Measurements from ENCODE around the gene RHAG.

The RHAG gene

DNA sequence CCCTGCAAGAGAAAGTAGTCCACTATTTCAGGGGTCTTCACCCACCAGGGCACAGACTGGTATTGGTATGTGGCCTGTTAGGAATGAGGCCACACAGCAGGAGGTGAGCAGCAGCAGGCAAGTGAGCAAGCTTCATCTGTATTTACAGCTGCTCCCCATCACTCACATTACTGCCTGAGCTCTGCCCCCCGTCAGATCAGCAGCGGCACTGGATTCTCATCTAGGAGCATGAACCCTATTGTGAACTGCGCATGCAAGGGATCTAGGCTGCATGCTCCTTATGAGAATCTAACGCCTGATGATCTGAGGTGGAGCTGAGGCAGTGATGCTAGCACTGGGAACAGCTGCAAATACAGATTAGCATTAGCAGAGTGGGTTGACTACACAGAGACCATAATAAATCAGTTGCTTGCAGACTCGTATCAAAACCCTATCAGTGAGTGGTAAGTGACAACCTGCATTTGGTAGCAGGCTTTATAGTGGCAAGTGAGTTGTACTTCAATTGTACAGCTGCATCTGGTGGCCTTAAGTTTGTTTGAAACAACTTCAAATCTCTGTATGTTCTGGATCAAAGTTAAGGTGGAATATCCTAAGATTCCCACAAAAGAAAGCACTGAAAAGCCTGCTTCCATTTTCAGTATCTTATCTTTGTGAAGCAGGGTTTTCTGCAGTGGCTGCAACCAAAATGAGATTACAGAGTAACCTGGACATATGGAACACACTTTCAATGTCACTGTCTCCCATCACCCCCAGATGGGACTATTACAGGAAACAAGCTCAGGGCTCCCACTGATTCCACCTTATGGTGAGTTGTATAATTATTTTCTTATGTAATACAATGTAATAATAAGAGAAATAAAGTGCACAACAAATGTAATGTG lies 73.4 kb downstream of the RHAG start:
- no peak for DNase-seq

DNA sequence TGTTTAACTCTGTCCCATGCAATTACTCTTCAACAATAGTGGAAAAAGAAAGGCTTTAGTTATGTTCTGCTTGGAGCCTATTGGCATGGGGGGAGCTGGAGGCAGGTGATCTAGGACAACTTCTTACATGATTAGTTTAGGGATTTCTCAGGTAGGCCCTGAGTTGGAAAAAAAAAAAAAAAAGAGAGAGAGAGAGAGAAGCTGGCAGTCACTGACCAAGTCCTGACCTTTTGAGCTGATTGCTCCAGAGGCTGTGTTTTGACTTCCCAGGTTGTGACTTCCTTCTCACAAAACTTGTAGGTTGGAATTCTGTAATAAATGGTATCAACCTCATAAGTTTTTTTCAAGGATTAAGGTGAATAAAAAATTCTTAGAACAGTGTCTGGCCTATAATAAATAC lies 78.4 kb downstream of the RHAG start:
- no peak for DNase-seq

DNA sequence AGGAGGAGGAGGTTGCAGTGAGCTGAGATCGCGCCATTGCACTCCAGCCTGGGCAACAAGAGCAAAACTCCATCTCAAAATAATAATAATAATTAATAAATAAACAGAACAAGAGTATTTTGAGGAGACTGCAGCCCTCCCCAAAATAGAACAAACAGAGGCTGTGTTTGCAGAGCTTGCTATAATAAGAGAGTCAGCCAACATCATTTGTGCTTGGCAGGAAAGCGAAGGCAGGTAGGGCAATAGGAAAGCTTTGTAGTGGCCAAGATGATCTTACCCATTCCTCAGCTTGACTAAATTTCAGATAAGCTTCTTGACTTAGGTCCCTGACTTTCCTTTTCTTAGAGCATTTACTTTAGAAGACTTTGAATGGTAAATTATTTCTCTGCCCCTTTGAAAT lies 79.5 kb downstream of the RHAG start:
- no peak for DNase-seq

DNA sequence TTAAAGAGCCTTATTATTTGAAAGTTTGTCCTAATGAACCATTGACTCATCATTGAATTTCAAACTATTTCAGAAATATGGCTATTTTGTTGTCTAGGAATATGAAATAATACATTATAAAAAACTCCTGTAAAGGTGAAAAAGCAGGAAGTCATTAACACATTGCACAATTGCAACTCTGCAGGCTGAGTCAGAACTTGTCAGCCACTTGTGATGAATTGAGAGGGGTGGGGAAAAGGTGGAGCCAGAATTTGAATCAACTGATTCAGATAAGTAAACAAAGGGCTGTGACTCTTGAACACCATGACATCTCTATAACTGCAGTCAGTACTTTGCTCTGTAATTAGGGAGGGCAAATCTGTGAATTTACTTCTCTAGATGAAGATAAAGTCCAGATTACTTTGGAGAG lies 80.2 kb downstream of the RHAG start:
- DNase-seq = no peak

DNA sequence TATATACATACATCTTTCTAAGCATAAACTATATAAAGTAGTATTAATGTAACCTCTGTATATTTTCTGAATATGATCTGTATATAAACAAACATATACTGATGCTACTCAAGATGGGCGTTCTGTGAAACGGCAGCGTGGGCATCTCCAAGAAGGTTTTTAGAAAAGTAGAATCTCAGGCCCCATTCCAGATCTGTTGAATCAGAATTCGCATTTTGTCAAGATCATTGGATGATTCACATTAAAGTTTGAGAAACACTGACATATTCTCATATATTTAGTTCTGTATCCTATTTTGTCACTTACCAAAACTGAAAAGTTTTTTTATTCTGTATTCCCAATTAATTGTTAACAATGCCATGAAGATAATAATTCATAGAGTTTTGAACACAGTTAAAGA lies 80.7 kb downstream of the RHAG start:
- no peak for DNase-seq
